WTC11 (cell line): ENCODE results near the gene TDRD1. TPM values are rescaled to one million over a fixed set of nuclear protein-coding genes. Genes with fewer than 3 reads are reported as not detected.

Experiments used
- ATAC-seq: fragments of 200-7000 bp; cut with Tn5 transposase; 2 replicates; pipeline ENCODE4 v1.10.0; 2021; ENCODE audit warnings: mild to moderate bottlenecking, moderate library complexity
- CTCF ChIA-PET: fragments of 300-600 bp; sonication (Branson Sonifier 250); formaldehyde crosslinking; loops from one replicate; lab custom pipeline; 2021; ENCODE audit warnings: antibody characterized with exemption; lab: Charles Lee
- POLR2A ChIA-PET: fragments of 350-600 bp; sonication (Branson Sonifier 250); formaldehyde crosslinking; loops from one replicate; lab custom pipeline; 2021; ENCODE audit warnings: antibody characterized with exemption; lab: Charles Lee
- DNase-seq: peaks from one replicate; pipeline ENCODE4 v3.0.0; 2021; ENCODE audit warnings: low spot score
- H3K27ac Mint-ChIP-seq: 2 replicates; pipeline ENCODE4 v1.8.0; 2021; ENCODE audit warnings: mixed read lengths
- H3K27me3 Mint-ChIP-seq: 2 replicates; pipeline ENCODE4 v1.8.0; 2021; ENCODE audit warnings: low read depth, mild to moderate bottlenecking, moderate library complexity, mixed read lengths
- H3K36me3 Mint-ChIP-seq: 2 replicates; pipeline ENCODE4 v1.8.0; 2021; ENCODE audit warnings: mixed read lengths
- H3K4me1 Mint-ChIP-seq: 2 replicates; pipeline ENCODE4 v1.8.0; 2022; ENCODE audit warnings: mixed read lengths
- H3K4me3 Mint-ChIP-seq: 2 replicates; pipeline ENCODE4 v1.8.0; 2021; ENCODE audit warnings: mild to moderate bottlenecking, moderate library complexity, mixed read lengths
- H3K9me3 Mint-ChIP-seq: 2 replicates; pipeline ENCODE4 v1.8.0; 2021; ENCODE audit warnings: mixed read lengths
- CBFB ChIP-seq: sonication (generic); formaldehyde crosslinking; IDR thresholded peaks from 2 replicates; pipeline ENCODE4 v1.8.1; 2022; ENCODE audit warnings: mild to moderate bottlenecking, low read depth, missing genetic modification reagents
- E2F1 ChIP-seq: sonication (generic); formaldehyde crosslinking; IDR thresholded peaks from 2 replicates; pipeline ENCODE4 v1.8.0; 2022; ENCODE audit warnings: mild to moderate bottlenecking, missing genetic modification reagents
- ERG ChIP-seq: fragments of 250-450 bp; sonication (Bioruptor Pico); IDR thresholded peaks from 2 replicates; pipeline ENCODE4 v1.8.0; 2021; ENCODE audit warnings: mild to moderate bottlenecking
- ETV6 ChIP-seq: sonication (generic); formaldehyde crosslinking; IDR thresholded peaks from 2 replicates; pipeline ENCODE4 v1.8.1; 2022; ENCODE audit warnings: mild to moderate bottlenecking, missing genetic modification reagents
- FOXP1 ChIP-seq: sonication (generic); formaldehyde crosslinking; IDR thresholded peaks from 2 replicates; pipeline ENCODE4 v1.8.0; 2022; ENCODE audit warnings: missing genetic modification reagents, mild to moderate bottlenecking, moderate library complexity, borderline replicate concordance
- FOXP4 ChIP-seq: sonication (generic); formaldehyde crosslinking; IDR thresholded peaks from 2 replicates; pipeline ENCODE4 v1.8.0; 2022; ENCODE audit warnings: mild to moderate bottlenecking, missing genetic modification reagents
- GABPB1 ChIP-seq: sonication (generic); formaldehyde crosslinking; IDR thresholded peaks from 2 replicates; pipeline ENCODE4 v1.8.1; 2023; ENCODE audit warnings: mild to moderate bottlenecking, missing genetic modification reagents
- GRHL2 ChIP-seq: fragments of 250-450 bp; sonication (Bioruptor Pico); IDR thresholded peaks from 2 replicates; pipeline ENCODE4 v1.8.0; 2022; ENCODE audit warnings: mild to moderate bottlenecking, moderate library complexity; ENCODE audit not compliant: insufficient replicate concordance, severe bottlenecking
- JAZF1 ChIP-seq: fragments of 250-450 bp; sonication (Bioruptor Pico); IDR thresholded peaks from 2 replicates; pipeline ENCODE4 v1.9.0; 2021; ENCODE audit warnings: moderate library complexity, mild to moderate bottlenecking, inconsistent platforms
- NR1H2 ChIP-seq: sonication (generic); formaldehyde crosslinking; IDR thresholded peaks from 2 replicates; pipeline ENCODE4 v1.9.0; 2021; ENCODE audit warnings: mild to moderate bottlenecking, moderate library complexity, missing genetic modification reagents
- NR3C1 ChIP-seq: sonication (generic); formaldehyde crosslinking; conservative IDR thresholded peaks from 2 replicates; pipeline ENCODE4 v1.8.1; 2023; ENCODE audit warnings: low read depth, mild to moderate bottlenecking, missing genetic modification reagents
- SP1 ChIP-seq: sonication (generic); formaldehyde crosslinking; conservative IDR thresholded peaks from 2 replicates; pipeline ENCODE4 v1.8.1; 2022; ENCODE audit warnings: missing genetic modification reagents
- STAT6 ChIP-seq: sonication (generic); formaldehyde crosslinking; conservative IDR thresholded peaks from 2 replicates; pipeline ENCODE4 v1.8.1; 2023; ENCODE audit warnings: mild to moderate bottlenecking, low read depth, missing genetic modification reagents, moderate library complexity
- ZNF416 ChIP-seq: fragments of 250-450 bp; sonication (Bioruptor Pico); IDR thresholded peaks from 2 replicates; pipeline ENCODE4 v1.9.0; 2021; ENCODE audit warnings: mild to moderate bottlenecking, inconsistent platforms
- ZNF423 ChIP-seq: fragments of 250-450 bp; sonication (Bioruptor Pico); IDR thresholded peaks from 2 replicates; pipeline ENCODE4 v2.1.2; 2022; ENCODE audit warnings: mild to moderate bottlenecking, moderate library complexity
- ZNF671 ChIP-seq: fragments of 250-450 bp; sonication (Bioruptor Pico); IDR thresholded peaks from 2 replicates; pipeline ENCODE4 v1.8.0; 2021; ENCODE audit warnings: mild to moderate bottlenecking
- total RNA-seq: library from RNA; stranded (reverse); gene quantifications from 3 replicates; pipeline ENCODE4 v1.2.3, GENCODE V29; 2021
- TF ChIP-seq, protein P1 (sequence below): fragments of 250-450 bp; sonication (Bioruptor Pico); IDR thresholded peaks from 2 replicates; pipeline ENCODE4 v1.9.0; 2021; ENCODE audit warnings: mild to moderate bottlenecking
- TF ChIP-seq, protein P2 (sequence below): sonication (generic); formaldehyde crosslinking; IDR thresholded peaks from 2 replicates; pipeline ENCODE4 v1.8.0; 2023; ENCODE audit warnings: mild to moderate bottlenecking, missing genetic modification reagents
- TF ChIP-seq, protein P3 (sequence below): sonication (generic); formaldehyde crosslinking; IDR thresholded peaks from 2 replicates; pipeline ENCODE4 v1.8.1; 2022; ENCODE audit warnings: low read depth, missing genetic modification reagents, borderline replicate concordance
- TF ChIP-seq, protein P4 (sequence below): sonication (generic); formaldehyde crosslinking; IDR thresholded peaks from 2 replicates; pipeline ENCODE4 v1.8.1; 2022; ENCODE audit warnings: mild to moderate bottlenecking, missing genetic modification reagents, moderate library complexity, borderline replicate concordance
- TF ChIP-seq, protein P5 (sequence below): fragments of 250-450 bp; sonication (Bioruptor Pico); IDR thresholded peaks from 2 replicates; pipeline ENCODE4 v1.9.0; 2021; ENCODE audit warnings: mild to moderate bottlenecking

Gene TDRD1
- total RNA-seq, 1 experiment from 2014 or later = 0.70 TPM

GRCh38 chr10:114252092-114252491 lies 72.9 kb downstream of the TDRD1 start (continued):
- TF ChIP-seq NR1H2 = no peak
- TF ChIP-seq, protein P1, sequence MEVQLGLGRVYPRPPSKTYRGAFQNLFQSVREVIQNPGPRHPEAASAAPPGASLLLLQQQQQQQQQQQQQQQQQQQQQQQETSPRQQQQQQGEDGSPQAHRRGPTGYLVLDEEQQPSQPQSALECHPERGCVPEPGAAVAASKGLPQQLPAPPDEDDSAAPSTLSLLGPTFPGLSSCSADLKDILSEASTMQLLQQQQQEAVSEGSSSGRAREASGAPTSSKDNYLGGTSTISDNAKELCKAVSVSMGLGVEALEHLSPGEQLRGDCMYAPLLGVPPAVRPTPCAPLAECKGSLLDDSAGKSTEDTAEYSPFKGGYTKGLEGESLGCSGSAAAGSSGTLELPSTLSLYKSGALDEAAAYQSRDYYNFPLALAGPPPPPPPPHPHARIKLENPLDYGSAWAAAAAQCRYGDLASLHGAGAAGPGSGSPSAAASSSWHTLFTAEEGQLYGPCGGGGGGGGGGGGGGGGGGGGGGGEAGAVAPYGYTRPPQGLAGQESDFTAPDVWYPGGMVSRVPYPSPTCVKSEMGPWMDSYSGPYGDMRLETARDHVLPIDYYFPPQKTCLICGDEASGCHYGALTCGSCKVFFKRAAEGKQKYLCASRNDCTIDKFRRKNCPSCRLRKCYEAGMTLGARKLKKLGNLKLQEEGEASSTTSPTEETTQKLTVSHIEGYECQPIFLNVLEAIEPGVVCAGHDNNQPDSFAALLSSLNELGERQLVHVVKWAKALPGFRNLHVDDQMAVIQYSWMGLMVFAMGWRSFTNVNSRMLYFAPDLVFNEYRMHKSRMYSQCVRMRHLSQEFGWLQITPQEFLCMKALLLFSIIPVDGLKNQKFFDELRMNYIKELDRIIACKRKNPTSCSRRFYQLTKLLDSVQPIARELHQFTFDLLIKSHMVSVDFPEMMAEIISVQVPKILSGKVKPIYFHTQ = no peak
- no peak for TF ChIP-seq CBFB (CRISPR knock-in tag)
- TF ChIP-seq ZNF423 (CRISPR knock-in tag) = no peak
- TF ChIP-seq ETV6 (CRISPR knock-in tag) = no peak
- no peak for TF ChIP-seq GABPB1
- no peak for TF ChIP-seq E2F1 (CRISPR knock-in tag)
- TF ChIP-seq, protein P2, sequence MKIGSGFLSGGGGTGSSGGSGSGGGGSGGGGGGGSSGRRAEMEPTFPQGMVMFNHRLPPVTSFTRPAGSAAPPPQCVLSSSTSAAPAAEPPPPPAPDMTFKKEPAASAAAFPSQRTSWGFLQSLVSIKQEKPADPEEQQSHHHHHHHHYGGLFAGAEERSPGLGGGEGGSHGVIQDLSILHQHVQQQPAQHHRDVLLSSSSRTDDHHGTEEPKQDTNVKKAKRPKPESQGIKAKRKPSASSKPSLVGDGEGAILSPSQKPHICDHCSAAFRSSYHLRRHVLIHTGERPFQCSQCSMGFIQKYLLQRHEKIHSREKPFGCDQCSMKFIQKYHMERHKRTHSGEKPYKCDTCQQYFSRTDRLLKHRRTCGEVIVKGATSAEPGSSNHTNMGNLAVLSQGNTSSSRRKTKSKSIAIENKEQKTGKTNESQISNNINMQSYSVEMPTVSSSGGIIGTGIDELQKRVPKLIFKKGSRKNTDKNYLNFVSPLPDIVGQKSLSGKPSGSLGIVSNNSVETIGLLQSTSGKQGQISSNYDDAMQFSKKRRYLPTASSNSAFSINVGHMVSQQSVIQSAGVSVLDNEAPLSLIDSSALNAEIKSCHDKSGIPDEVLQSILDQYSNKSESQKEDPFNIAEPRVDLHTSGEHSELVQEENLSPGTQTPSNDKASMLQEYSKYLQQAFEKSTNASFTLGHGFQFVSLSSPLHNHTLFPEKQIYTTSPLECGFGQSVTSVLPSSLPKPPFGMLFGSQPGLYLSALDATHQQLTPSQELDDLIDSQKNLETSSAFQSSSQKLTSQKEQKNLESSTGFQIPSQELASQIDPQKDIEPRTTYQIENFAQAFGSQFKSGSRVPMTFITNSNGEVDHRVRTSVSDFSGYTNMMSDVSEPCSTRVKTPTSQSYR (CRISPR knock-in tag) = no peak

- ChIA-PET POLR2A (no interaction called here), CTCF (interaction anchor here (1.2 kb wide), 1 partner anchor 51 kb away, joined by 3 read pairs; no protein-coding TSS in a partner anchor)
- H3K27ac Mint-ChIP-seq = no peak overlapping the region
- DNase-seq = no peak
- peaks cover 21% of the 10 kb centered on the region for H3K9me3 Mint-ChIP-seq
- H3K4me3 Mint-ChIP-seq = no peak overlapping the region
- peaks cover 2% of the 10 kb centered on the region for H3K4me1 Mint-ChIP-seq
- no peaks in the 10 kb centered on the region for H3K27me3 Mint-ChIP-seq
- no peak for ATAC-seq
- peaks cover 21% of the 10 kb centered on the region for H3K36me3 Mint-ChIP-seq
- TF ChIP-seq ZNF671 (CRISPR knock-in tag) (no peak), STAT6 (CRISPR knock-in tag) (no peak), JAZF1 (no peak), FOXP1 (CRISPR knock-in tag) (no peak), CBFB (CRISPR knock-in tag) (no peak), GRHL2 (CRISPR knock-in tag) (no peak), ZNF416 (CRISPR knock-in tag) (no peak), FOXP4 (no peak), ERG (CRISPR knock-in tag) (no peak), SP1 (CRISPR knock-in tag) (no peak), NR3C1 (CRISPR knock-in tag) (no peak)
- TF ChIP-seq, protein P3, sequence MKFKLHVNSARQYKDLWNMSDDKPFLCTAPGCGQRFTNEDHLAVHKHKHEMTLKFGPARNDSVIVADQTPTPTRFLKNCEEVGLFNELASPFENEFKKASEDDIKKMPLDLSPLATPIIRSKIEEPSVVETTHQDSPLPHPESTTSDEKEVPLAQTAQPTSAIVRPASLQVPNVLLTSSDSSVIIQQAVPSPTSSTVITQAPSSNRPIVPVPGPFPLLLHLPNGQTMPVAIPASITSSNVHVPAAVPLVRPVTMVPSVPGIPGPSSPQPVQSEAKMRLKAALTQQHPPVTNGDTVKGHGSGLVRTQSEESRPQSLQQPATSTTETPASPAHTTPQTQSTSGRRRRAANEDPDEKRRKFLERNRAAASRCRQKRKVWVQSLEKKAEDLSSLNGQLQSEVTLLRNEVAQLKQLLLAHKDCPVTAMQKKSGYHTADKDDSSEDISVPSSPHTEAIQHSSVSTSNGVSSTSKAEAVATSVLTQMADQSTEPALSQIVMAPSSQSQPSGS (CRISPR knock-in tag) = no peak
- TF ChIP-seq, protein P4, sequence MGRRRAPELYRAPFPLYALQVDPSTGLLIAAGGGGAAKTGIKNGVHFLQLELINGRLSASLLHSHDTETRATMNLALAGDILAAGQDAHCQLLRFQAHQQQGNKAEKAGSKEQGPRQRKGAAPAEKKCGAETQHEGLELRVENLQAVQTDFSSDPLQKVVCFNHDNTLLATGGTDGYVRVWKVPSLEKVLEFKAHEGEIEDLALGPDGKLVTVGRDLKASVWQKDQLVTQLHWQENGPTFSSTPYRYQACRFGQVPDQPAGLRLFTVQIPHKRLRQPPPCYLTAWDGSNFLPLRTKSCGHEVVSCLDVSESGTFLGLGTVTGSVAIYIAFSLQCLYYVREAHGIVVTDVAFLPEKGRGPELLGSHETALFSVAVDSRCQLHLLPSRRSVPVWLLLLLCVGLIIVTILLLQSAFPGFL (CRISPR knock-in tag) = no peak
- TF ChIP-seq, protein P5, sequence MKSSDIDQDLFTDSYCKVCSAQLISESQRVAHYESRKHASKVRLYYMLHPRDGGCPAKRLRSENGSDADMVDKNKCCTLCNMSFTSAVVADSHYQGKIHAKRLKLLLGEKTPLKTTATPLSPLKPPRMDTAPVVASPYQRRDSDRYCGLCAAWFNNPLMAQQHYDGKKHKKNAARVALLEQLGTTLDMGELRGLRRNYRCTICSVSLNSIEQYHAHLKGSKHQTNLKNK (CRISPR knock-in tag) = no peak
Measured at GRCh38 chr10:114252883-114253282, 73.7 kb downstream of the TDRD1 start.
